HG02571 (cell line): ENCODE data around the gene VIM.
A peak's percentile ranks its signal among the peaks of the same experiment; 100 is the strongest.

Experiments
- ATAC-seq: cut with Tn5 transposase; IDR thresholded peaks from one replicate; pipeline ENCODE4 v1.9.1; 2021; ENCODE audit warnings: mild to moderate bottlenecking, moderate library complexity; ENCODE audit not compliant: unreplicated experiment

Gene VIM

DNA sequence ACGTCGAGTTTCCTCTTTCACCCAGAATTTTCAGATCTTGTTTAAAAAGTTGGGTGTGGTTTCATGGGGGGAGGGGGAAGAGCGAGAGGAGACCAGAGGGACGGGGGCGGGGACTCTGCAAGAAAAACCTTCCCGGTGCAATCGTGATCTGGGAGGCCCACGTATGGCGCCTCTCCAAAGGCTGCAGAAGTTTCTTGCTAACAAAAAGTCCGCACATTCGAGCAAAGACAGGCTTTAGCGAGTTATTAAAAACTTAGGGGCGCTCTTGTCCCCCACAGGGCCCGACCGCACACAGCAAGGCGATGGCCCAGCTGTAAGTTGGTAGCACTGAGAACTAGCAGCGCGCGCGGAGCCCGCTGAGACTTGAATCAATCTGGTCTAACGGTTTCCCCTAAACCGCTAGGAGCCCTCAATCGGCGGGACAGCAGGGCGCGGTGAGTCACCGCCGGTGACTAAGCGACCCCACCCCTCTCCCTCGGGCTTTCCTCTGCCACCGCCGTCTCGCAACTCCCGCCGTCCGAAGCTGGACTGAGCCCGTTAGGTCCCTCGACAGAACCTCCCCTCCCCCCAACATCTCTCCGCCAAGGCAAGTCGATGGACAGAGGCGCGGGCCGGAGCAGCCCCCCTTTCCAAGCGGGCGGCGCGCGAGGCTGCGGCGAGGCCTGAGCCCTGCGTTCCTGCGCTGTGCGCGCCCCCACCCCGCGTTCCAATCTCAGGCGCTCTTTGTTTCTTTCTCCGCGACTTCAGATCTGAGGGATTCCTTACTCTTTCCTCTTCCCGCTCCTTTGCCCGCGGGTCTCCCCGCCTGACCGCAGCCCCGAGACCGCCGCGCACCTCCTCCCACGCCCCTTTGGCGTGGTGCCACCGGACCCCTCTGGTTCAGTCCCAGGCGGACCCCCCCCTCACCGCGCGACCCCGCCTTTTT lies at the start of gene VIM:
Gene VIM, plus strand, starts transcription at position 151 of the 925 bp plus-strand sequence. CDS start 1,182 bp downstream, outside the sequence.
- peak; percentile 34 for ATAC-seq

DNA sequence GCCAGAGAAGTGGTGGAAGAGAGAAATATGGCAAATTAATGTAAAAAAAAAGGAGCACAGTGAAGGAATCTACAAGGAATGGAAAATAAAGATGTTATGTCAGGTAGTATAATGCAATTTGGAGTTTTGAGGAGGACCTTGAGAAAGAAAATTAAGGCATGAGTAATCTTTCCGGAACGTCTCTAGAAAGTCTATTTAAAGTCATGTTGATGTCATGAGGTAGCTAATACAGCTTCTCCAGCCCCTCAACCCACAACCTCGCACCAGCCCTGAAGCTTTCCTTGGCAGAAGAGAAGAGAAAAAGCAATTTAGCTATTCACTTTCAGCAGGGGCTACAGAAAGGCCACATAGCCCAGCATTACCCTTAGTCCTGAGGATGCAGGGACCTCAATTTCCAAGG lies 49.0 kb upstream of the VIM start:
- ATAC-seq, result no peak

DNA sequence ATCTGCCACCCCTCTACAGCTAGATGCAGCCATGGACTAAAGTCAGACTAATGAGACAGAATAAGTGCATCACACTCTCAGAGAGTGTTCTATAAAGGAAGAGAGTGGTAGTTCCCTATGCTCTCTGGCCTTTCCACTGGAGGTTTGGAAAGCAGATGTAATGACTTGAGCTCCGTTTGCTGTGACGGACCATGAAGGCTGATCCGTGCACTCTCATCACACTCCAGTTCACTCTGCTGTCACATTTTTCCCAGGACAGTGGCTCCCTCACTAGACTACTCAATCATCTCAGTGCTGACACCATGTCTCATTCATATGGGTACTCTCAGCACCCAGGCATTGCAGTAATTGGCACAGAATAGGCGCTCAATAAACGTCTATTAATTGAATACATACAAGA lies 46.9 kb upstream of the VIM start:
- ATAC-seq, result no peak

DNA sequence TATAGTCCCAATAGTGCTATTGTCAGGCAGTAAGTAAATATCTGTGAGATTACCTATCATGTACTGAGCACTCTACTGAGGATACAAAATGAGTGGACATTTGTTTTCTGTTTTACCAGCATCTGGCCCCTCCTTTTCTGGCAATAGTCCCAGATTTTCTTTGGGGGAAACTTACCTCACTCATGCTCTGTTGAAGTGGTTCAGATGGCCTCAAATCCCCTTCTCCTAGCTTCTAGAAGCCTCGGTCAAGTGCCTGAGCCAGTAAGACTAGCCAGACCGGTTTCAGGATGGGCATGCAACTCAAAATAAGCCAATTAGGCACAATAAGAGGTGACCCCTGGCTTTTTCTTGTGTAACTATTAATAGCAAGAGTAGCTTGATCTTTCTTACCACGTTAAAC lies 46.3 kb upstream of the VIM start:
- ATAC-seq, result no peak

DNA sequence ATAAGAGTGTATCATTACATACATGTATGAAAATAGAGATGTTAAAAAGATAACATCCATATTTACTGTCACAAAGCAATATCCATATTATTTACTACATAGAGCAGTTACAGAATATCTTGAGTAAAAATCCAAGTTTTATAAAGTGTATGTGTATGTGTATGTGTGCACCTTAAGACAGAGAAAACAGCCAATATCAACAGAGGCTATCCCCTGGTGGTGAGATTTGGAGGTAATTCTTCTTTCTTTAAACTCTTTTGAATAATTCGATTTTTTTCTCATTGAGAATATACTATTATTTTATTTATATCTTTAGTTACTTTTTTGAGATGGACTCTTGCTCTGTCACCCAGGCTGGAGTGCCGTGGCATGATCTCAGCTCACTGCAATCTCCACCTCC lies 44.9 kb upstream of the VIM start:
- no peak for ATAC-seq

DNA sequence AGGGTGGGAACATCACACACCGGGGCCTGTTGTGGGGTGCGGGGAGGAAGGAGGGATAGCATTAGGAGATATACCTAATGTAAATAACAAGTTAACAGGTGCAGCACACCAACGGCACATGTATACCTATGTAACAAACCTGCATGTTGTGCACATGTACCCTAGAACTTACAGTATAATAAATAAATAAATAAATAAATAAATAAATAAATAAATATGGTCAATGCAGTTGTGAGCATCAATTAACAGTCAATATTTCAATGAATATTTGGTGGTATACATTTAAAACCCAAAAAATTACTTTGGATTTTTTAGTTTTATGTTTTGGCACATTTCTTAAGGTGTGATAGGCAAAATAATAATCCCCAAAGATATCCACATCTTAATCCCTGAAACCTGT lies 42.2 kb upstream of the VIM start:
- ATAC-seq, result no peak

DNA sequence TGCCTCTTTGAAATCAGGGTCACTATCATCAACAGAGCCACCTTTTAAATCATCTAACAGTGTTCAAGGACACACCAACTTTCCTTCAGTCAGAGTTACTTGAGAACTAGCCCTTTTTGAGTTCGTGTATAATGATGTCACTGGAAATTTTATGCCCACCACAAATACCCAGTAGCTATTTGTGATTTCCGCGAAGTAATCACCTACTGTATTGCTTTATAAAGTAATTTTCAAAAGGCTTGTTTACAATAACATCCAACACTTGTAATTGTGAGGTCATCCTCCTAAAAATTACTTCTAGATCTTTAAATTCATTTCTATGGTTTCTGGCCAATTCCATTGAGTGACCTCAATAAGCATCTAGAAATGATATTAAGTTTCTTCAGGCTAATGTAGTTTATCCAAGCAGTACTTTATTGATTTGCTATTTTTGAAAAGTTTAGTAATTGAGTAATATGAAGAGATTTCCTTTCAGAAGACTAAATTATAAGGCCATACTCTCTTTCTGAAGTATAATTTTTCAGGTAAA lies 39.3 kb upstream of the VIM start:
- no peak for ATAC-seq

DNA sequence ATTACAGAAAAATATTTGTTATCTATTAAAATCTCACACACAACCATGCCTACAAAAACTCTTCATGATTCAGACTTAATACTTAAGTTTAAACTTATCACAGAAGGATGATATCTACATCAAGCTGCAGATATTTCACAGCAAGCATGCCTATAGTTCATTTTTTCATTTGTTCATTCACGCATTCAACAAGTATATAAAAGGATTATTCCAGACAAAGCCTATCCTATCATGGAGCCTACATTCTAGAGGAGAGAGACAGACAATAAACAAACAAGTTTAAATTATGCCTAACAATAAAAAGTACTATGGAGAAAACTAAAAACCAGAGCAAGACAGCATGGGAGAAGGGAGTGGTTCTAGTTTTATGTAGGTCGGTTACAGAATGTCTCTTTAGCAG lies 37.4 kb upstream of the VIM start:
- no peak for ATAC-seq

DNA sequence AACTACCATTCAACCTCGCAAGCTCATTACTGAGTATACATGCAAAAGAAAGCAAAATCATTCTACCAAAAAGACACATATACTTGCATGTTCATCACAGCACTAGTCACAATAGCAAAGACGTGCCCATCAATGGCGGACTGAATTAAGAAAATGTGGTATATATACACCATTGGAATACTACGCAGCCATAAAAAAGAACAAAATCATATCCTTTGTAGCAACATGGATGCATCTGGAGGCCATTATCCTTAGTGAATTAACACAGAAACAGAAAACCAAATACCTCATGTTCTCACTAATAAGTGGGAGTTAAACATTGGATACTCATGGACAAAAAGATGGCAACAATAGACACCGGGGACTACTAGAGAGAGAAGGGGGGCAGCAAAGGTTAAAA lies 33.0 kb upstream of the VIM start:
- ATAC-seq, result no peak

DNA sequence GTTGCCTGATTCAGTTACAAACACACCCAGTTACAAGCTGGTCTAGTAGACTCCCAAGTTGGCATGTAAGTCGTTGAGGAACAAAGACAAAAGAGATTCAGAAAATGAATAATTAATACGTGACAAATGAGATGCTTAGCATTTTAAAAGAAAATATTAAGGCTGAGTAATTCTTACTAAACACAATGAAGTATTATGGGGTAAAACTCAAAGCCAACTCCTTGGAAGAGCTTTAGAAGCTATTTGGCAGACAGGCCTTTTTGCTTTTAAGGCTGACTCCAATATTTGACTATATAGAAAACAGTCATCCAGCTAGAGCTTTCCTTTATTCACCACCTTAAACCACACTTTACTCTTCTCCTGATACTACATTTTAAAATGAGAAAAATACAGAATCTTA lies 32.0 kb upstream of the VIM start:
- no peak for ATAC-seq

DNA sequence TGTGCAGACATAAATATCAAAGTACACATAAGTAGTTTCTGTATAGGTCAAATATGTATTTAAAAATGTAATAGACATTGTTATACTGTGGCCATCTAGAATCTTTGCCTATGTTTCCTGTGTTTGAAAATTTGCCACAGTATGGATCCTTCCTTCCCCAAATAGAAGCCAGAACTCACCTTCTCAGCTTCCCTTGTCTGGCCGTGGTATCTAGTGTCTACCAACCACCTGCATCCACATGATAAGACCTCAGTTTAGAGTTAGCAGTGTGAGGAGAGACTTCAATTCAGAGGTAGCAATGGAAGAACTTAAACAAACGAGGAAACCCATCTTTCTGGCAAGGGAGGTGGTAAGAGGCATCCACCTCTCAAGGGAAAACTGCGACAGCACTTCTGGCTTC lies 31.5 kb upstream of the VIM start:
- ATAC-seq, result no peak

DNA sequence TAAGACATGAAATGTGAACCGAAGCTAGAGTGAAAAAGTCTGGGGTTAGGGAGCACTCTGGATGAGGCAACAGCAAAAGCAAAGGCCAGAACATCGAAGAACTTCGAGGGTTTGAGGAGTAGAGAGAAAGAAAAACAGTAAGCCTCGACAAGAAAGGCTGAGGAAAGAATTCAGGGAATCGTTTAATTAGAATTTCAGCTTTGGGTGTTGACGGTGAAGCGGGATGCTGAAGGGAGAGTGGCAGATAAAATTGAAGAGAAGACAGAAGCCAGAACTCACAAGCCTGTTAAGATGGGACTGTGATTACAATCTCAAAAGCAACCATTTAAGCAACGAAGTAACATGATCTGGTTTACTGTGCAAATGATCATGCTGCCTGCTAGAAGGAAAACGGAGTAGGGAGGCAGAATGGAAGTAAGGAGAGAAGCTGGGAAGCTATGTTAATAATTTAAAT lies 28.7 kb upstream of the VIM start:
- ATAC-seq, result no peak

DNA sequence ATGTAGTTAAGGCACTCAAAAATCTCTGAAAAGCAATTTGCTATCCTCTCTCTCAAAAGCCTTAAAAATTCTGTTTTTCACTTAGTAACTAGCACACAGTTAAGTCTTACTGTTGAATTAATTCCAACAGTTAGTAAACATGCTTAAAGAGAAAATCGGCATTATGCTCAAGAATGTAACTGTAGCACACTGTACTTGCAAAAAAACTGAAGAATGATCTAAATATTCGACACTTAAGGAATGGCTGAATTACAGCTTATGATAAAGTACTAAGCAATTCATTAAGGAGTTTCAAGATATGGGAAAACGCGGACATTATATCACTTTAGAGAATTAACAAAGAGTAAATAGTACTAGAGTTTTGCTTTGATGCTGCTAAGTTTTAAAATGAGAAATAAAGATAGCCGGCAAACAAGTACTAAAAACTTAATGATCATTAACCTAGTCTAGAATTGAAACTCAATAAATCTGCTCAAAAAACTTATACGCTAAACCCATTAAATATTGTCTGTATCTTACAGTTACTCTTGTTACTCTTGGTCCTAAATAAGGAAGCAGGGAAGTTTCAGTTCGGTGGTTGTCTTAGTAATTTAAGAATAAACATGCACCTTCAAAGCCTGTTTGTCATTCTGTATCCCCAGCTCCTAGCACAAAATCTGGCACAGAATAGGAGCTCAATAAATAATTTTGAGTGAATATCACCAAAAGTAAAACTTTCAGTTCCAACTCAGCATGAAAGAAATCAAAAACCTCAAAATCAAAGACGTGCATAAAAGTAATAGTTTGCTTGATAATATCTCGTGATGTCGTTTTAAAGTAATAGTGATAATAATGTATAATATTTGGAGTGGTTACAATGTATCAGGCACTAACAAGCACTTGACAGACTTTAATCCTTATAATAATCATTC lies 27.8 kb upstream of the VIM start:
- no peak for ATAC-seq

DNA sequence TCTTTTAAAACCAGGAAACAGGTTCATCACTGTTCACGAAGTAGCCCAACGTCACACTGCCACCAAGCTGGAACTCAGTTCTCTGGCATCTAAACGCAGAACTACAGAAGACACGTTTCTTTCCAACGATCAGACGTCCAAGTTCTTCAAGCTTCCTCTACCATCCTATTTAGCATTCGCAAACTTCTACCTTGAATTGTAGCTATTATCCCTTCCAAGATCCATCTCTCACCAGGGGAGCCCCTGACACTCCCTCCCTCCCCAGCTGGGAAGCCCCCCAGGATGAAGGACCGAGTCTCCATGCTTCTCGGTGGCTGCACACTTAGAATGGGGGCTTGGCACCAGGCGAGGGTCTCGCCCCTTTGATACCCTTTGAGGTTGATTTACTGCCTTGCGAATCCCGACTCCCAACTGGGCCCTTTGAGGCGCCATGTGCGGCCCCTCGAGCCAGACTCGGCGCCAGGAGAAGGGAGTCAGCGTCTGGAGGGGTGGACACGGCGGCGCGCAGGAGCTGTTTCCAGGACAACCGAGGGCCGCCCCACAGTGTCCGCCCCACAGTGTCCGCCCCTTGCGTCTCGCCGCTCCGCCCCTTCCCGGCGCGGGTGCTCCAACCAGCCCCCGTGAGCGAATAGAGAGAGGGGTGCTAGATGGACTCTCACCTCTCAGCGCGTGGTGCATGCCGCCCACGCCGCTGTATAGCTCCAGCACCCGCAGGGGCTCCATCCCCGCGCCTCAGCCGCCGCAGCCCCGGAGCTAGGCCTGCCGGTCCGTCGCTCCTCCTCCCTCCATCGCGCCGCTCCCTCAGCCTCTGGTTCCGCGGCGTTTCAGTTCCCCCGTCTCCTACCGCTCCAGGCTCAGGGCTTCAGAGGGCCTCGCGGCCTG lies 26.9 kb upstream of the VIM start, which contains the start of gene TRDMT1:
Gene TRDMT1, minus strand, starts transcription at position 761 of the 882 bp plus-strand sequence. Its CDS starts 38 bp downstream, at position 723.
- peak; percentile 97 for ATAC-seq

DNA sequence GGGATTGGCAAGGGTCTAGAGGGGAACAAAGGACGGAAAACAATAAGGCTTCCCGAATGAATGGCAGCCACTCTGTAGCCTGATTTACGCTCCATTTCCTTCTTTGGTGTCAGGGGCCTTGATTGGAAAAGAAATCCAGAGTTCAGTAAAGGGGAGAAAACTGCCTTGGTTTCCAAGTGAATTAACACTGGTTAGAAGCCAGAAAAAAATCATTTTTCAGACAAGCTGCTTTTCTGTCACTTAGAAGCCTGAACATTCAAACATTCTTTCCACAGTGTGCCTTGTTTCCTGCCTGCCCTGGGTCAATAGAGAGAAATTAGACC lies 26.3 kb upstream of the VIM start:
- no peak for ATAC-seq

DNA sequence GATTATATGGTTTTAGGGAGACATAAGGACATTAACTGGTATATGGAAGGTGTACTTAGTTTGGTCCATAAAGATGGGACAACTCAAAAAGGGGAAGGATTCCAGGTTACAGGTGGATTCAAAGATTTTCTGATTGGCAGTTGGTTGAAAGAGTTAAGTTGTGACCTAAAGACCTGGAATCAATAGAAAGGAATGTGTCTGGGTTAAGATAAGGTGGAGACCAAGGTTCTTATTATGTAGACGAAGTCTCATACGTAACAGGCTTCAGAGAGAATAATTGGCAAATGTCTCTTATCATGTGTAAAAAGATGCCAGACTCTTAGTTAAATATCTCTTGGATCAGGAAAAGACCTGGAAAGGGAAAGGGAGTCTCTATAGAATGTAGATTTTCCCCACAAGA lies 25.5 kb upstream of the VIM start:
- ATAC-seq, result no peak

DNA sequence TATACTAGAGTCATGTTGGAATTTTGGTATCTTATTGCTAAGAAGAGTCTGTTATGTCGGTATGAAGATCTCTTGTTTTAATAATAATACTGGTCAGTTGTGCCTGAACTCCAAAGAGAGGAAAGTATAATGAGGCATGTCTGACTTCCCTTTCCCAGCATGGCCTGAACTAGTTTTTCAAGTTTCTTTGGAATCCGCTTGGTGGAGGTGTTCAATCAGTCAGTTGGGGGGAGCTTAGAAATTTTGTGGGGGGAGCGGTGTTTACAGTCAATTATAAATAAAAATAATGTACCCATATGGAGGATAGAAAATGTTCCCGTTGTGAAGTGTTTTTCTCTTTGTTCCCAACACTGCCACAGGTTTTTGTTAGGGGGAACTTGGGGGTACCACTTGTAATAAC lies 25.0 kb upstream of the VIM start:
- ATAC-seq, result no peak

DNA sequence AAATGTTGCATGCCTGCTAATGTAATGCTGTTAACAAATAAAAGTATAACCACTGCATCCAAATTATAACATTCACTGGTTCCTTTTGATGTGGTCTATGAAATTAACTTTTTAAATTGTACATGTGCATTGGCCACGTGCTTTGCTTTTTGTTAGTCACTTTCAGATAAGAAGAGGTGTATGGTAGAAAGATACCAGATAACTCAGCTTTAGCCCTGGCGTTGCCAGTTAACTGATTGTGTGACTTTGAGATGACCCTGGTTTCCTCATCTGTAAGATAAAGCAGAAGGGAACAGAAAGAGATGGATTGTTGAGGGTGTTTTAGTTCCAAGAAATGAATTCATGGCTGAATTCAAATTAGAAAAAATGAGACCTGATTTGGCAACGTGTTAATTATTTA lies 24.6 kb upstream of the VIM start:
- no peak for ATAC-seq

DNA sequence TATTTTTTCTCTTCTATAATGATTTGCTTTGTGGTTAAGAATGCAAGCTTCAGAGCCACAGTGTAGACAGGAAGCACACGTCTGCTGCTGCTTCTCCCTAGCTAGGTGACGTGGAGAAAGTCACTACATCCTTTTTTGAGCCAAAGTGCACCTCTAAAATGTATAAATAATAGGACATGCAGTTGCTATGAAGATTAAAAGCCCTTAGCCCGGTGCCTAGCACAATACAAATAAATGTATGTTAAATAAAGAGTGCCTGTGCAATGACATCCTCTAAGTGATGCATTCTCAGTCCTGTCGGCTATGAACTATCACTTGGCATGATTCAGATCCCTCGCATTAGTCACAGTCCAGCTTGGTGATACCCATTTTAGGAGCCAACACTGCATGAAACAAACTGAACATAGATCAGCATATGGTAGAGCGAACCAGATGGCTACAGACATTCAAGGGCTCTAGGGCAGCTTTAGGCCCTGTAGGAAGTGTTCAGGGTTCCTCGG lies 21.8 kb upstream of the VIM start:
- ATAC-seq, result peak; percentile 25

DNA sequence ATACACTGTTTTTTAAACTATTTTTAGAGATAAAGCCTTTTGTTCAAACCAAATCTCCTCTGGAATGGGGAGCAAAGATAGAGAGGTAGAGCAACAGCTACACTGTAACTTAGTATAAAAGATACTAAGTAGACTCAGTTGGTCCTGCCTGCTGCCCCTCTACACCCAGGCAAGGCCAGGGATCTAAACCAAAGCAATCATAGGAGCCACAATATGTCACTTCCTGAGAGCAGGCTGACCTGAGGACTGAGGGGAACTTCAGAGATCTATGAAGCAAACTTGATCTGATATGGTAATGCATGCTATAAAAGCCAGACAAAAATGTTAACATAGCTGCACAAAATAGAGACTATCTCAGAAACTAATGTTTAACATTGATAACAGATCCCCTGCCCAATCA lies 19.6 kb upstream of the VIM start:
- no peak for ATAC-seq
